ENCODE measurements around the gene SELENOP. TPM values are rescaled to one million over a fixed set of nuclear protein-coding genes. Genes with fewer than 3 reads are reported as not detected.

Gene SELENOP
- total and polyA plus RNA-seq, 2 of the 13 experiments (the other 11 are each of a cell fraction or from before 2014, with no cell fraction given), result 1,895 to 2,083 TPM

- no peak for FAIRE-seq
- peak overlapping the region; percentile 80 for H3K4me2 ChIP-seq (ENCODE audit: low read depth, low read length)
- peaks cover 0 to 5% of the 10 kb centered on the region in 2 experiments; a peak in 1 of 5 replicates for H3K27me3 ChIP-seq (ENCODE audit: control insufficient read depth in 1 of 2, insufficient read depth in 2 of 2, low read length in 2 of 2)
- in situ Hi-C loops (cut with HindIII; ENCODE audit: extremely low pct_ligation_motif_present, low pct_unique_long_range_greater_than_20kb) (loop anchor here (10.0 to 25.0 kb wide), 2 partner anchors 76 to 203 kb away; no protein-coding TSS in a partner anchor), intact Hi-C loops (cut with micrococcal nuclease; ENCODE audit: unreplicated experiment) (loop anchor here (1.0 kb wide), 1 partner anchor 80 kb away; no protein-coding TSS in a partner anchor)
- peaks cover 2 to 53% of the 10 kb centered on the region in 2 experiments for H3K36me3 ChIP-seq (replicated peaks in 1 of 2; ENCODE audit: control insufficient read depth in 1 of 2, insufficient read depth in 2 of 2, low read length in 2 of 2)
- peaks cover 75% of the 10 kb centered on the region for H3K79me2 ChIP-seq (ENCODE audit: insufficient read depth, low read length)
- POLR2A ChIA-PET, result interaction anchor here (0.7 to 7.1 kb wide), 12 partner anchors 9 to 211 kb away, joined by 3 to 263 read pairs (median 8); no protein-coding TSS in a partner anchor
- peak overlapping the region; percentile 99 for H3K9ac ChIP-seq (ENCODE audit: insufficient read depth, low read depth, low read length)
- H3K4me3 ChIP-seq (replicated peaks in 1 of 3; ENCODE audit: insufficient read depth in 1 of 3, low read depth in 2 of 3, low read length in 3 of 3), result peak overlapping the region; percentile 72 to 100 (median 84)
- peak overlapping the region; percentile 96 for H3K27ac ChIP-seq (ENCODE audit: extremely low read length, insufficient read depth, low read length)
- H4K20me1 ChIP-seq (ENCODE audit: insufficient read depth, low read length), result peaks cover 76% of the 10 kb centered on the region
- WGBS (ENCODE audit: low lambda C conversion rate), result under 1% methylated on average over 4 of the region's 4 CpGs
- BruUV-seq (replicated peaks), result no TSS peak
- no peak for ATAC-seq
- H3K9me3 ChIP-seq (ENCODE audit: low read length), result no peaks in the 10 kb centered on the region
- DNase-seq (ENCODE audit: low spot score), result no peak
- no peak overlapping the region for H2AFZ ChIP-seq (ENCODE audit: low read length)
- peaks cover 49% of the 10 kb centered on the region for H3K4me1 ChIP-seq (ENCODE audit: insufficient read depth, low read length)
- CTCF ChIA-PET (ENCODE audit: low intra/inter-chr PET ratio, low total read pairs), result interaction anchor here (1.5 to 1.7 kb wide), 2 partner anchors 80 to 81 kb away, joined by 4 to 6 read pairs; no protein-coding TSS in a partner anchor
- TF ChIP-seq PAF1 (CRISPR knock-in tag; IDR thresholded peaks at IDR 0.05) (peak; percentile 24; the same call in 1 of the 2 replicates), POLR2G (IDR thresholded peaks at IDR 0.05; ENCODE audit: low read depth, low read length) (peak; percentile 55), RBFOX2 (IDR thresholded peaks at IDR 0.05; ENCODE audit: low read depth, low read length) (peak; percentile 75), KDM5A (IDR thresholded peaks at IDR 0.05; ENCODE audit: borderline replicate concordance, low read length) (peak; percentile 57; the same call in 1 of the 2 replicates), TARDBP (CRISPR knock-in tag; IDR thresholded peaks at IDR 0.05) (peak; percentile 16; the same call in 1 of the 2 replicates), IRX3 (CRISPR knock-in tag; IDR thresholded peaks at IDR 0.05; ENCODE audit: borderline replicate concordance, low read depth) (0 out of 2 replicates have a peak, but pooled peaks have one; percentile 31), RBM22 (optimal IDR thresholded peaks at IDR 0.05; ENCODE audit: low read length) (peak; percentile 8), ZNF235 (CRISPR knock-in tag; IDR thresholded peaks at IDR 0.05; ENCODE audit: borderline replicate concordance) (no peak), JUNB (CRISPR knock-in tag; IDR thresholded peaks at IDR 0.05; ENCODE audit: borderline replicate concordance) (no peak), NONO (IDR thresholded peaks at IDR 0.05) (no peak), NONO (CRISPR knock-in tag; conservative IDR thresholded peaks at IDR 0.05) (0 out of 2 replicates have a peak, but pooled peaks have one; percentile 38), REST (IDR thresholded peaks at IDR 0.05; ENCODE audit: borderline replicate concordance in 1 of 2, low read depth in 1 of 2, low read length in 2 of 2) (peak in 1 of 2 experiments; percentile 30; a peak in 1 of 4 replicates), ZFAT (CRISPR knock-in tag; conservative IDR thresholded peaks at IDR 0.05) (no peak), TAF1 (CRISPR knock-in tag; IDR thresholded peaks at IDR 0.05) (no peak), BHLHE40 (IDR thresholded peaks at IDR 0.05; ENCODE audit: low read length) (no peak), SNAPC2 (CRISPR knock-in tag; IDR thresholded peaks at IDR 0.05) (no peak), JUN (CRISPR knock-in tag; IDR thresholded peaks at IDR 0.05) (no peak), AGO2 (optimal IDR thresholded peaks at IDR 0.05; ENCODE audit: low read depth, low read length) (peak; percentile 48), ZNF569 (CRISPR knock-in tag; IDR thresholded peaks at IDR 0.05; ENCODE audit: borderline replicate concordance) (no peak)
- TF ChIP-seq, protein P1, sequence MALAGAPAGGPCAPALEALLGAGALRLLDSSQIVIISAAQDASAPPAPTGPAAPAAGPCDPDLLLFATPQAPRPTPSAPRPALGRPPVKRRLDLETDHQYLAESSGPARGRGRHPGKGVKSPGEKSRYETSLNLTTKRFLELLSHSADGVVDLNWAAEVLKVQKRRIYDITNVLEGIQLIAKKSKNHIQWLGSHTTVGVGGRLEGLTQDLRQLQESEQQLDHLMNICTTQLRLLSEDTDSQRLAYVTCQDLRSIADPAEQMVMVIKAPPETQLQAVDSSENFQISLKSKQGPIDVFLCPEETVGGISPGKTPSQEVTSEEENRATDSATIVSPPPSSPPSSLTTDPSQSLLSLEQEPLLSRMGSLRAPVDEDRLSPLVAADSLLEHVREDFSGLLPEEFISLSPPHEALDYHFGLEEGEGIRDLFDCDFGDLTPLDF (CRISPR knock-in tag; IDR thresholded peaks at IDR 0.05), result no peak
These were observed 2.6 kb downstream of the SELENOP start for GRCh38 chr5:42808888-42809611.
